NOMO-1 treated with dmso at 0.1 percent for 144 hours (cell line): ENCODE data around the gene TRIM65.

Experiments
- DNase-seq: peaks from one replicate; lab custom pipeline; 2025; ENCODE audit not compliant: unreplicated experiment; lab: John Stamatoyannopoulos, UW

The TRIM65 gene

GRCh38 chr17:75839942-75840798 lies 56.6 kb downstream of the TRIM65 start:
- no peak for DNase-seq
